Stimulated activated CD4-positive, alpha-beta T cell treated with anti-CD3 and anti-CD28 coated beads, Interleukin-2, amount 100 ng/mL, for 4 hours (primary cell): Measurements from ENCODE around the gene ZNF766.
"Not testable (repeated sequence)": the region's sequence is repeated elsewhere in the genome, so short reads cannot be mapped to it uniquely, and the experiment has no call there.

ENCODE experiments used
- DNase-seq: peaks from one replicate; pipeline ENCODE4 v3.0.0-alpha.2; 2020; ENCODE audit warnings: low read depth

ZNF766 gene

DNA sequence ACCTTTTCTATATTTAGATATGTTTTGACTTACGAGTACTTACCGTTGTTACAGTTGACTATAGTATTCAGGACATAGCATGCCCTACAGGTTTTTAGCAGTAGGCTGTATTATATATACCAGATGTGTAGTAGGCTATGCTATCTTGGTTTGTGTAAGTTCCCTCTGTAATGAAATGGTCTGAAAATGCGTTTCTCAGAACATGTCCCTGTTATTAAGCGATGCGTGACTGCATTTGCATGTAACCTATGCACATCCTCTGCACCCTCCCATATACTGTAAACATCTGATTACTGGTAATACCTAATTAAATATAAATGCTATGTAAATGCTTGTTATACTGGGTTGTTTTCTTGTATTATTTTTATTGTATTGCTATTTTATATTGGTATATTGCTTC, 6.6 kb downstream of the ZNF766 start:
- no peak for DNase-seq

DNA sequence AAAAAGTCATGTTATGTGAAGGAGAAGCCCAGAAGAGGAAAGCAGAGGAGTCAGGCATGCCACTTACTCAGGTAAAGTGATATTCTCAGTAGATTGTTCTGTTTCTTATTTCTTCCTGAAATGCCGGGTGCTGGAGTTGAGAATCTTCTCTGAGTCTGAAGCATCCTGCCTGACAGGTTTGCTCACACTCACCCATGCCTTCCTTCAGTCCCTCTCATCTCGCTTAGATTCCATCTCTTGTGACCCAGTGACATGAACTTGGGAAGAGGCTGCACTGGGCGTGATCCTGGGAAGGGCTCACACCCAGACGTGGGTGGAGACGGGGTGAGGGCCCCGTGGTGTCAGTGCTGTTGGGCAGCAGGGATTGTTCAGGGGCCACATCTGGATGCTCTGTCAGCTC, 8.1 kb downstream of the ZNF766 start:
- no peak for DNase-seq

DNA sequence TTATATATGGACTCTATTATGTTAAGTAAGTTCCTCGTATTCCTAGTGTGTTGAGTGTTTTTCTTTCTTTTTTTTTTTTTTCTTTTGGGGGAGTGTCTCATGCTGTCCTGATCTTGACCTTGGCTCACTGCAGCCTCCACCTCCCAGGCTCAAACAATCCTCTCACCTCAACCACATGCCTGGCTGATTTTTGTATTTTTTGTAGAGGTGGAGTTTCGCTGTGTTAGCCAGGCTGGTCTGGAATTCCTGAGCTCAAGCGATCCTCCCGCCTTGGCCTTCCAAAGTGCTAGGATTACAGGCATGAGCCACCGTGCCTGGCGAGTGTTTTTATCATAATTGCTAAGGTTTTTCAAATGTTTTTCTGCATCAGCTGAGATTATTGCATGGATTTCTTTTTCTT, 16.9 kb downstream of the ZNF766 start:
- no peak for DNase-seq

- no peak for DNase-seq
Measured at GRCh38 chr19:52291781-52292180, 22.4 kb downstream of the ZNF766 start.

DNA sequence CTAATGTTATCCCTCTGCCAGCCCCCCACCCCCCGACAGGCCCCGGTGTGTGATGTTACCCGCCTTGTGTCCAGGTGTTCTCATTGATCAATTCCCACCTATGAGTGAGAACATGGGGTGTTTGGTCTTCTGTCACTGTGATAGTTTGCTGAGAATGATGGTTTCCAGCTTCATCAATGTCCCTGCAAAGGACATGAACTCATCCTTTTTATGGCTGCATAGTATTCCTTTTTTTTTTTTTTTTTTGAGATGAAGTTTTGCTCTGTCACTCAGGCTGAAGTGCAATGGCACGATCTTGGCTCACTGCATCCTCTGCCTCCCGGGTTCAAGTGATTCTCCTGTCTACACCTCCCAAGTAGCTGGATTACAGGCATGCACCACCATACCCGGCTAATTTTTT, 23.6 kb downstream of the ZNF766 start:
- DNase-seq: not testable (repeated sequence)

DNA sequence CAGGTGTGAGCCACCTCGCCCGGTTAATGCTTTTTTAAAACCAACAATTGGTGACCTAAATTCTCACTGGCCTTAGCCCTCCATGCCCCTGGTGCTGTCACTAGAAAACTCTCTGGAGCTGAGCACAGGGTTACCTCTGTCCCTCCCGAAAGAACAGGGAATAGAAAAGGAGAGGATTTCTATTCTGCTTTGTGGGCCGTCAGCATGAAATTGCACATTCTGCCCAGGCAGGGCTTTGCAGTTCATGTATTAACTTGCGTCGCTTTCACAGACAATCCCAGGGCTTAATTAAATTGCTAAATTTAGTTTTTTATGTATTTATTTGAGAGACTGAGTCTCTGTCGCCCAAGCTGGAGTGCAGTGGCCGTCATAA, 27.0 kb downstream of the ZNF766 start:
- DNase-seq: no peak

GRCh38 chr19:52296773-52297600, 27.6 kb downstream of the ZNF766 start, which contains the start of gene ZNF480:
ZNF480 (plus strand) TSS chr19:52297169; CDS start chr19:52300413, 3,244 bp downstream.
- peak; percentile 69 for DNase-seq

DNA sequence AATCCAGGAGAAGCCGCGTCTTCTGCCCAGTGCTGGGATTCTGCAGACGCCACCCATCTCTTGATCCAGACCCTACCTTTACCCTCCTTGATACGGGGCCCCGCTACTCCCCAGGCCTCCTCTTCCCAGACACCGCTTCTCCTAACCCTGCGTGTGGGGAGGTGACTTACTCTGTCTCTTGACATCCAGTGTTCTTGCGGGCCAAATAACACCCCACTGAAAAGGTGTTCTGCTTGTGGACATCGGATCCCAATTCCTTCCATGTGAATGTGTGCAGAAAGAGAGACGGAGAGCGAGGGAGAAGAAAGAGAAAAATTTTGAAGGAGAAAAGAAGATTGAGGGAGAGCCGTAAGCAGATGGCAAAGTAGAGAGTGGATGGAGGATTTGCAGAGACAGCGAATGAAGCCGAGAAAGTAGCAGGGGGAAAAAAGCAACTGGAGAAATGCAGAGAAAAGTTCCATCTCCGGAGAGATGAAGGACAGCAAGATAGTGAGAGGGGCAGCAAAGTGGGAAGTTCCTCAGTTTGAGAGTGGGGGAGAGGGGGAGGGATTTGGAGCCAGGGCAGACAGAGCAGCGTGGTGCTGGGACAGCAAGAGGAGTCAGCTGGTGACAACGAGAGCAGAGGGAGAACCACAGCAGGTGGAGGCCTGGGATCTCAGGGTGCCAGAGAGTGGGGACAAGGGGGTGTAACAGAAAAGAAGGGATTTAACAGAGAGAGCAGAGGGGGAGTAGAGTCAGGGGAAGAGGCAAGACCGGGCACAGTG, 28.4 kb downstream of the ZNF766 start:
- no peak for DNase-seq

DNA sequence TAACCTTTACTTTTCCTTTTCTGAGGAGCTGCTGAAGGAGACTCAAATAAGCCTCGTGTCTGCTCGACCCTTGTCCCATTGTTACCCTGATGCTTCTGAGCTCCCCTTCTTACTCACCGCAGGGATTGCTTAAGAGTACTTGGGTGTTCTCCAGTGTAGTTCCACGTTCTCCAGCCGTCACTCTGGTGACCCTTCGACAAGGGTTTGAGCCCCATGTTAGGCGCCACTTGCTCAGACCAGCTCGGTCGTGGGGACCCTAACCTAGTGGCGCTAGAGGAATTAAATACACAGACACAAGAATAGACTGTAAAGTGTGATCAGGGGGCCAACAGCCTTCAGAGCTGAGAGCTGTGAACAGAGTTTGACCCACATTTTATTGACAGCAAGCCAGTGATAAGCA, 37.9 kb downstream of the ZNF766 start:
- DNase-seq: no peak

GRCh38 chr19:52322429-52322828, 53.0 kb downstream of the ZNF766 start:
- no peak for DNase-seq

DNA sequence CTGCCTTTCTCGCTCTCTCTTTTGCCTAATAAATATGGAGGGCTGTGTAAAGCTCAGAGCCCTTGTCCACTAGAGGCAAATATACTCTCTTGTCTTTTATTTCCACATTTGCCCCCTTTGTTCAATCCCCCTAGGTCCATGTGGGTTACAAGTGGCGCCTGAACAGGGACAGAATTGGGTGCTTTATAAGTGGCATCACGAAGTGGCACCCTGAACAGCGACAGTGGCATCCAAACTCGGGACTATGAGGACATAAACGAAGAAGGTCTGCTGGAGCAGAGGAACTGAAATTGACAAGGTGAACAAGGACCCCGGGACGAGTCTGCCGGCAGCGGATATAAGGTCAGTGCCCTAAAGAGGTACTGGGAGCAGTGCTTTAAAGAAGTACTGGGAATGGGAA, 62.4 kb downstream of the ZNF766 start:
- no peak for DNase-seq

- no peak for DNase-seq
Measured at GRCh38 chr19:52335768-52336116, 66.4 kb downstream of the ZNF766 start.

DNA sequence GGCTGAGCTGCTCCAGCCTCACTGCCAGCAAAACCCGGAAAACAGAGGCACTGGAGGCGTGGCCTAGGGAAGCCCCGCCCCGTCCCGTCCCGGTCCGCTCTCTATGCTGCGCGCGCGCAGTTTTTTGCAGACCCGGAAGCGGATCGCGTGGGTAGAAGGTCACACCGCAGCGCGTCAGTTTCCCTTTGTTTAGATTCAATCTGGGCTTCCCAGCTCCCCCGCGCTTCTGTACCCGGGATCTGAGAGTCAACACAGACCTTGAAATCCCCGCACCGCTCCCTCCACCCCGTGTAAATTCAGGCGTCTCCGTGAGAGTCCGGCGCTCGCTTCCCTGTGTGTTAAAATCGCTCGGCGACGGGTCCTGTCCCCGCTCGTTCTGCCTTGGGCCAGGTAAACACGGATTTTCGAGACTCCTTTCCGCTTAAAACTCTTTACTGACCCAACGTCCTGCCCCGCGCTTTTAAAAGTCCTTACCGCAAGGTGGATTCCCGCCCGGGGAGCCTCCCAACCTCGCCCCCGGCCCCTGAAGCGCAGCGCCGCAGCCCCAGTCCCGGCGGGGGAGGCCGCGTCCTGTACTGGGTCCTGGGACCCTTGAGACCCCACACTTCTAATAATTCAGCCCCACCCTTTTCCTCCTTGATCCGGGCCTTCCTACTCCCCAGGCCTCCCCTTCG, 66.9 kb downstream of the ZNF766 start, which contains the start of gene ZNF610:
TSS of gene ZNF610 (plus strand) at position 127 of the 674 bp plus-strand sequence. CDS start 12,930 bp downstream, outside the sequence.
- peak; percentile 84 for DNase-seq

DNA sequence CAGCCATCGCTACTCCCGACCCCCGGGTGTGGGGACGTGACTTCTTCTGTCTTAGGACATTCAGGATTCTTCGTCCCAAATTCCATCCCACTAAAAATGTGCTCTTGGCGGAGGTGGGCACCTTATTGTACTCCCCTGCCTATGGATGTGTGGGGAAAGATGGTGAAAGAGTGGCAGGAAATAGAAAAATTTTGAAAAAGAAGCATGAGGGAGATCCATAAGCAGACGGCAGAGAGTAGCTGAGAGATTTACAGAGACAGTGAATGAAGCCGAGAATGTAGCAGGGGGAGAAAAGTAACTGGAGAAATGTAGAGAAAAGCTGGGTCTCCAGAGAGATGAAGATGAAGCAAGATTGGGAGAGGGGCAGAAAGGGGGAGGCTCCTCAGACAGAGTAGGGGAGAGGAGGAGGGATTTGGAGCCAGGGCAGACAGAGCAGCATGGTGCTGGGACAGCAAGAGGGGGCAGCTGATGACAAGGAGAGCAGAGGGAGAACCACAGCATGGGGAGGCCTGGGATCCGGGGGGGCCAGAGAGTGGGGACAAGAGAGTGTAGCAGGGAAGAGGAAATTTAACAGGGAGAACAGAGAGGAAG, 67.5 kb downstream of the ZNF766 start:
- DNase-seq: no peak

GRCh38 chr19:52339022-52339421, 69.6 kb downstream of the ZNF766 start:
- not testable (repeated sequence) for DNase-seq

DNA sequence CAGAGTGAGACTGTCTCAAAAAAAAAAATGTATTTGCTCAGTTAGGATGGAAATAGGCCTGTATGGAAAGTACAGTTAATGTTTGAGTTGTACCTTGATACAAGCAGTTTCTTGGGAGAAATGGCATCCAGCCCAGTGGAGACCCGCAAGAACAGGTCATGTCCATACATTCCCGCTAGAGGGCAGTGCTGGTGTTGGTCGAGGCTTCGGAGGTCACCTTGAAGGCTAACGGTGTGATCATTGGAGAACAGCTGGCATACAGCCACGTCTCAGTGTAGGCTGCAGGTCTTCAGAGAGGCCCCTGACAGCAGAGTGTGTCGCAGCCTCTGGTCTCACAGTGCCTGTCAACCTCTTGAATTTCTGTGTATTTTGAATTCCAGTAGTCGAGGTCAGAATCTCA, 74.2 kb downstream of the ZNF766 start:
- DNase-seq: peak; percentile 38

DNA sequence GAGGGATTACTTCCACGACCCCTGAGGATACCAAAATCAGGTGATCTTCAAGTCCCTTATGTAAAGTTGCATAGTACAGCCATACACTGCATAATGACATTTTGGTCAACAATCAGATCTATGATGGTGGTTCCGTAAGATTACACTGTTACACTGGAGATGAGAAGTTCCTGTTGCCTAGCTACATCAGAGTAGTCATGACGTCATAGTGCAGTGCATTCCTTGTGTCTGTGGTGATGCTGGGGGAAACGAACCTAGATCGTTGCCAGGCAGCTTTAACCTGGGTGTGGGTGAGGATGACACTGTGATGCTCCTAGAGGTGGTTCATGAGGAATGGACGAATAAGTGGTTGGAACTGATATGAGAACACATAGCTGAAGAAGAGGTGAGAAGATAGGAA, 75.8 kb downstream of the ZNF766 start:
- no peak for DNase-seq
